Astrocyte (in vitro differentiated cells and primary cell): ENCODE measurements around the gene KIRREL3. TPM values are rescaled to one million over a fixed set of nuclear protein-coding genes. Genes with fewer than 3 reads are reported as not detected.

ENCODE experiments used
- DNase-seq: peaks from one replicate; pipeline ENCODE4 v3.0.0-alpha.2; 2010; ENCODE audit warnings: low read depth
- FAIRE-seq: peaks from 2 replicates; lab custom pipeline; 2011; peaks lifted over from hg19 to GRCh38; lab: Jason Lieb, UNC
- H2AFZ ChIP-seq: 2 replicates; pipeline ENCODE4 v1.6.0; 2012; ENCODE audit warnings: low read depth, low read length, inconsistent platforms
- H3K27ac ChIP-seq: 2 replicates; pipeline ENCODE4 v1.5.1; 2011; ENCODE audit warnings: low read depth, low read length, inconsistent platforms
- H3K27me3 ChIP-seq: 2 replicates; pipeline ENCODE4 v1.6.0; 2011; ENCODE audit warnings: low read length, inconsistent platforms; ENCODE audit not compliant: insufficient read depth
- H3K36me3 ChIP-seq: 2 replicates; pipeline ENCODE4 v1.5.1; 2011; ENCODE audit warnings: low read length, inconsistent platforms; ENCODE audit not compliant: insufficient read depth
- H3K4me1 ChIP-seq: 2 replicates; pipeline ENCODE4 v1.5.1; 2011; ENCODE audit warnings: low read length, inconsistent platforms; ENCODE audit not compliant: insufficient read depth
- H3K4me2 ChIP-seq: 2 replicates; pipeline ENCODE4 v1.6.0; 2012; ENCODE audit warnings: low read length, inconsistent platforms
- H3K4me3 ChIP-seq: 2 replicates; pipeline ENCODE4 v1.5.1; 2011; ENCODE audit warnings: low read depth, mild to moderate bottlenecking, low read length, inconsistent platforms; ENCODE audit not compliant: insufficient read depth
- H3K79me2 ChIP-seq: 2 replicates; pipeline ENCODE4 v1.6.0; 2012; ENCODE audit warnings: mild to moderate bottlenecking, low read length, inconsistent platforms; ENCODE audit not compliant: insufficient read depth
- H3K9ac ChIP-seq: 2 replicates; pipeline ENCODE4 v1.6.0; 2012; ENCODE audit warnings: mild to moderate bottlenecking, low read length, inconsistent platforms
- H3K9me3 ChIP-seq: 2 replicates; pipeline ENCODE4 v1.5.1; 2012; ENCODE audit warnings: low read depth, mild to moderate bottlenecking, low read length, inconsistent platforms; ENCODE audit not compliant: insufficient read depth
- H4K20me1 ChIP-seq: 2 replicates; pipeline ENCODE4 v1.6.0; 2012; ENCODE audit warnings: low read length, inconsistent platforms; ENCODE audit not compliant: insufficient read depth
- H3K27ac Mint-ChIP-seq: one replicate; pipeline ENCODE4 v1.8.0; 2021; ENCODE audit warnings: mild to moderate bottlenecking, mixed read lengths; ENCODE audit not compliant: unreplicated experiment
- H3K27me3 Mint-ChIP-seq: one replicate; pipeline ENCODE4 v1.8.0; 2021; ENCODE audit warnings: low read depth, mixed read lengths; ENCODE audit not compliant: unreplicated experiment
- H3K36me3 Mint-ChIP-seq: one replicate; pipeline ENCODE4 v1.8.0; 2021; ENCODE audit warnings: low read depth, mixed read lengths; ENCODE audit not compliant: unreplicated experiment
- H3K4me1 Mint-ChIP-seq: one replicate; pipeline ENCODE4 v1.8.0; 2021; ENCODE audit warnings: low read depth, mixed read lengths; ENCODE audit not compliant: unreplicated experiment
- H3K4me3 Mint-ChIP-seq: one replicate; pipeline ENCODE4 v1.8.0; 2021; ENCODE audit warnings: mild to moderate bottlenecking, moderate library complexity, mixed read lengths; ENCODE audit not compliant: unreplicated experiment
- H3K9me3 Mint-ChIP-seq: one replicate; pipeline ENCODE4 v1.8.0; 2021; ENCODE audit warnings: mild to moderate bottlenecking, mixed read lengths; ENCODE audit not compliant: unreplicated experiment
- CTCF ChIP-seq: IDR thresholded peaks from 2 replicates; pipeline ENCODE4 v1.5.1; 2011; ENCODE audit warnings: low read depth, mild to moderate bottlenecking, inconsistent platforms, low read length, moderate library complexity; ENCODE audit not compliant: insufficient read depth
- EZH2 ChIP-seq: IDR thresholded peaks from 2 replicates; pipeline ENCODE4 v1.6.1; 2012; ENCODE audit warnings: mild to moderate bottlenecking, low read length, inconsistent platforms; ENCODE audit not compliant: insufficient read depth
- total RNA-seq: library from RNA; stranded (reverse); gene quantifications from 2 replicates; pipeline ENCODE4 v1.2.1, GENCODE V29; 2021

Gene KIRREL3
- total RNA-seq, 1 donor from 2014 or later = 0.91 TPM

DNA sequence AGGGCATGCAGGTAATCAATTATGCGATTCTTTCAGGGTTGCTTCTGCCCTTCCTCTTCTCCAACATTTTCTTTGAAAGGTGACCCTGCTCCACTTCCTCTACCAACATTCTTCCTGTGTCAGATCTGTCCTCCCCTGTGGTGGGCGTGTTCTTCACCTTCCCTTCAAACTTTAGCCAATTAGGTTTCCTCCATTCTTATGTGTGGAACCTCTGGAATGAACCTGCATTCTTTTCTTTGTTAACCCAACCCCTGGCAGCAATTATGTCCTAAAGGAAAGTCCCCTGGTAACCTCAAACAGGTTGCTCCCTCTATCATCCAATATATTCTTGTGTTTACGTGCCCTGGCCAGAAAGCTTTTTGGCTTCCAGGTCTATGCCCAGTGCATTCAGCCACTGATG is 22.4 kb downstream of the KIRREL3 start:
- no peak overlapping the region for H2AFZ ChIP-seq
- Mint-ChIP-seq H3K27ac (no peak overlapping the region), H3K36me3 (no peaks in the 10 kb centered on the region), H3K4me1 (no peaks in the 10 kb centered on the region), H3K4me3 (no peak overlapping the region), H3K27me3 (peaks cover 33% of the 10 kb centered on the region), H3K9me3 (no peaks in the 10 kb centered on the region)
- H4K20me1 ChIP-seq = no peaks in the 10 kb centered on the region
- H3K4me2 ChIP-seq = no peak overlapping the region
- DNase-seq (no peak), FAIRE-seq (no peak)
- H3K9ac ChIP-seq = no peak overlapping the region
- H3K27me3 ChIP-seq = no peaks in the 10 kb centered on the region
- H3K4me1 ChIP-seq = no peaks in the 10 kb centered on the region
- no peak for TF ChIP-seq EZH2
- no peak overlapping the region for H3K4me3 ChIP-seq
- H3K9me3 ChIP-seq = no peaks in the 10 kb centered on the region
- peaks cover 3% of the 10 kb centered on the region for H3K79me2 ChIP-seq
- no peak overlapping the region for H3K27ac ChIP-seq
- no peaks in the 10 kb centered on the region for H3K36me3 ChIP-seq

GRCh38 chr11:126973051-126973450 is 27.5 kb downstream of the KIRREL3 start:
- Histone ChIP-seq H3K9me3 (peaks cover 5% of the 10 kb centered on the region), H3K27ac (no peak overlapping the region), H3K4me2 (no peak overlapping the region), H3K4me3 (no peak overlapping the region), H3K9ac (no peak overlapping the region), H3K4me1 (peaks cover 9% of the 10 kb centered on the region), H3K79me2 (no peaks in the 10 kb centered on the region), H2AFZ (no peak overlapping the region), H4K20me1 (no peaks in the 10 kb centered on the region), H3K27me3 (no peaks in the 10 kb centered on the region), H3K36me3 (no peaks in the 10 kb centered on the region)
- H3K4me3 Mint-ChIP-seq = no peak overlapping the region
- no peaks in the 10 kb centered on the region for H3K4me1 Mint-ChIP-seq
- DNase-seq = no peak
- no peaks in the 10 kb centered on the region for H3K36me3 Mint-ChIP-seq
- TF ChIP-seq EZH2 (no peak), CTCF (no peak)
- peaks cover 7% of the 10 kb centered on the region for H3K9me3 Mint-ChIP-seq
- H3K27ac Mint-ChIP-seq = no peak overlapping the region
- H3K27me3 Mint-ChIP-seq = peaks cover 19% of the 10 kb centered on the region
- FAIRE-seq = no peak

DNA sequence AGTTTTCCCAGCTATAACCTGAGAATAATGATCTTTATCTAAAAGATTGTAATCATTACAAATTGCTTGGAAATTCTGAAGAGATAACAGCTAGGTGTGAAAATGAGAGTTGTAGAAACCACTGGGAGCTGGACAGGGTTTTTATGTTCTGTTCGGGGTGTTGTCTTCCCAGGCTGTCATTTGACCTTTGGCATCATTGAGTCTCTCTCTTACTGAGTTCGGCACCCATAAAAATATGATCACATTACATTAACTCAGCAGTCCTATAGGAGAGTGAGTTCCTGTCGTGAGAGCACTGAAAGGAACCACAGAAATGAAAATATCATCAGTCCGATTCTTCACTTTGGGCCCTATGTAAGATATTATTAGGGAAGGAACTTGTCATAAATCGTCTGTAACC is 29.3 kb downstream of the KIRREL3 start:
- Histone ChIP-seq H3K79me2 (no peaks in the 10 kb centered on the region), H3K9ac (no peak overlapping the region), H3K4me2 (no peak overlapping the region), H3K9me3 (peaks cover 5% of the 10 kb centered on the region), H3K36me3 (no peaks in the 10 kb centered on the region), H3K4me3 (no peak overlapping the region), H2AFZ (no peak overlapping the region), H3K27me3 (no peaks in the 10 kb centered on the region), H3K4me1 (peaks cover 9% of the 10 kb centered on the region), H4K20me1 (no peaks in the 10 kb centered on the region), H3K27ac (no peak overlapping the region)
- Mint-ChIP-seq H3K9me3 (peaks cover 7% of the 10 kb centered on the region), H3K4me1 (no peaks in the 10 kb centered on the region), H3K36me3 (no peaks in the 10 kb centered on the region), H3K27ac (no peak overlapping the region), H3K4me3 (no peak overlapping the region), H3K27me3 (peaks cover 14% of the 10 kb centered on the region)
- FAIRE-seq (no peak), DNase-seq (no peak)
- TF ChIP-seq CTCF (no peak), EZH2 (no peak)
